Endothelial cell of umbilical vein (primary cell): ENCODE data around the gene COL21A1. TPM values are rescaled to one million over a fixed set of nuclear protein-coding genes. Genes with fewer than 3 reads are reported as not detected.

Experiments
- BruUV-seq: library from RNA; stranded (reverse); fragments of 400-500 nt; replicated peaks from 2 replicates; lab custom pipeline; 2021; lab: Mats Ljungman, UMichigan
- CTCF ChIA-PET: fragments of 300-600, 350-600 bp; sonication (Branson Sonifier 250); formaldehyde crosslinking; loops from one replicate; lab custom pipeline; 2021; ENCODE audit warnings: antibody characterized with exemption, inconsistent platforms; lab: Charles Lee
- POLR2A ChIA-PET: fragments of 300-600, 350-600 bp; sonication (Branson Sonifier 250); formaldehyde crosslinking; loops from one replicate; lab custom pipeline; 2021; ENCODE audit warnings: antibody characterized with exemption, inconsistent platforms; lab: Charles Lee
- DNase-seq: peaks from one replicate; pipeline ENCODE4 v3.0.0-alpha.2; 2011; ENCODE audit warnings: low read depth, low spot score
- FAIRE-seq: peaks from 2 replicates; lab custom pipeline; 2011; peaks lifted over from hg19 to GRCh38; lab: Jason Lieb, UNC
- H2AFZ ChIP-seq: 2 replicates; pipeline ENCODE4 v1.6.0; 2012; ENCODE audit warnings: low read depth, low read length, control low read depth, inconsistent platforms
- H3K27ac ChIP-seq: 2 replicates; pipeline ENCODE4 v1.5.1; 2011; ENCODE audit warnings: low read depth, mild to moderate bottlenecking, control low read depth, low read length, moderate library complexity; ENCODE audit not compliant: insufficient read depth
- H3K27me3 ChIP-seq, 2 experiments: 2 replicates each; pipeline versions ENCODE4 v1.6.0 to v1.6.1; 2011; ENCODE audit warnings: low read length in 2 of 2, mixed read lengths in 1 of 2; ENCODE audit not compliant: control insufficient read depth in 2 of 2, insufficient read depth in 2 of 2
- H3K36me3 ChIP-seq, 2 experiments: 2 replicates in 1 of 2; 3 replicates in 1 of 2; pipeline ENCODE4 v1.5.1; 2011; ENCODE audit warnings: low read length in 2 of 2, mild to moderate bottlenecking in 1 of 2, moderate library complexity in 1 of 2; ENCODE audit not compliant: control insufficient read depth in 2 of 2, insufficient read depth in 2 of 2; ENCODE audit errors: extremely low read depth in 1 of 2
- H3K4me1 ChIP-seq: 3 replicates; pipeline ENCODE4 v1.5.1; 2011; ENCODE audit warnings: mild to moderate bottlenecking, low read length; ENCODE audit not compliant: control insufficient read depth, insufficient read depth; ENCODE audit errors: extremely low read depth
- H3K4me2 ChIP-seq: 2 replicates; pipeline ENCODE4 v1.6.1; 2011; ENCODE audit warnings: low read length, control low read depth, mixed read lengths; ENCODE audit not compliant: insufficient read depth
- H3K4me3 ChIP-seq, 3 experiments: fragments of 200-600 bp in 1 of 3; sonication (generic), shearing (Covaris generic) in 1 of 3; replicated peaks in 1 of 3; 2 replicates each; pipeline ENCODE4 v1.5.1; 2011 to 2016; ENCODE audit warnings: control low read depth in 3 of 3, low read length in 3 of 3, mild to moderate bottlenecking in 2 of 3, inconsistent platforms in 1 of 3, low read depth in 1 of 3, moderate library complexity in 1 of 3; ENCODE audit not compliant: insufficient read depth in 1 of 3
- H3K79me2 ChIP-seq: 2 replicates; pipeline ENCODE4 v1.6.0; 2012; ENCODE audit warnings: low read length, inconsistent platforms; ENCODE audit not compliant: control insufficient read depth, insufficient read depth
- H3K9ac ChIP-seq: replicated peaks from 2 replicates; pipeline ENCODE3; 2011; ENCODE audit warnings: low read length, control low read depth; ENCODE audit not compliant: insufficient read depth; ENCODE audit errors: extremely low read depth
- H3K9me1 ChIP-seq: replicated peaks from 3 replicates; pipeline ENCODE4 v1.6.0; 2011; ENCODE audit warnings: mild to moderate bottlenecking, low read length; ENCODE audit not compliant: control insufficient read depth, insufficient read depth; ENCODE audit errors: extremely low read depth
- H3K9me3 ChIP-seq: replicated peaks from 2 replicates; pipeline ENCODE4 v1.5.1; 2012; ENCODE audit warnings: low read length, inconsistent platforms; ENCODE audit not compliant: control insufficient read depth, insufficient read depth
- H4K20me1 ChIP-seq: replicated peaks from 2 replicates; pipeline ENCODE3; 2011; ENCODE audit warnings: mild to moderate bottlenecking, low read length; ENCODE audit not compliant: control insufficient read depth, insufficient read depth; ENCODE audit errors: extremely low read depth
- EZH2 ChIP-seq: IDR thresholded peaks from 2 replicates; pipeline ENCODE4 v1.6.1; 2012; ENCODE audit warnings: borderline replicate concordance, low read depth, mild to moderate bottlenecking, moderate library complexity, low read length, inconsistent platforms; ENCODE audit not compliant: severe bottlenecking
- FOS ChIP-seq: IDR thresholded peaks from 2 replicates; pipeline ENCODE4 v1.6.1; 2011; ENCODE audit warnings: mild to moderate bottlenecking, low read length, moderate library complexity, borderline replicate concordance; ENCODE audit not compliant: insufficient read depth
- GATA2 ChIP-seq: IDR thresholded peaks from 2 replicates; pipeline ENCODE4 v1.7.0; 2011; ENCODE audit warnings: low read depth, mild to moderate bottlenecking, moderate library complexity, mixed read lengths, low read length; ENCODE audit not compliant: insufficient read length, insufficient read depth
- JUN ChIP-seq: IDR thresholded peaks from 2 replicates; pipeline ENCODE4 v1.6.1; 2011; ENCODE audit warnings: borderline replicate concordance, low read depth; ENCODE audit not compliant: insufficient read length, insufficient read depth
- MYC ChIP-seq: IDR thresholded peaks from one replicate; pipeline ENCODE4 v1.6.1; 2011; ENCODE audit warnings: mild to moderate bottlenecking, low read depth, low read length
- POLR2A ChIP-seq: IDR thresholded peaks from 2 replicates; pipeline ENCODE4 v1.6.1; 2012; ENCODE audit warnings: low read depth, mild to moderate bottlenecking, control low read depth, low read length
- POLR2AphosphoS5 ChIP-seq: IDR thresholded peaks from 2 replicates; pipeline ENCODE4 v1.6.1; 2012; ENCODE audit warnings: low read depth, mild to moderate bottlenecking, control low read depth, low read length, moderate library complexity; ENCODE audit not compliant: insufficient read depth
- dilution Hi-C: fragments of 300-500 bp; cut with MboI; formaldehyde crosslinking; loops from one replicate; pipeline ENCODE4 v1.15.0; 2019; ENCODE audit warnings: low sequenced_read_pairs; ENCODE audit not compliant: extremely low pct_ligation_motif_present
- intact Hi-C: fragments of 100-400 bp; cut with micrococcal nuclease; formaldehyde crosslinking; loops from one replicate; pipeline ENCODE4 v1.10.0; 2022
- polyA plus RNA-seq, 4 experiments: library from polyadenylated mRNA; depleted of rRNA in 3 of 4; stranded (reverse) in 3 of 4; unstranded in 1 of 4; fragments of >200 nt; gene quantifications; 2 replicates each; pipeline versions ENCODE4 v1.2.1 to v1.2.3, GENCODE V29; 2011 to 2012; ENCODE audit warnings: missing spikeins in 1 of 4
- total RNA-seq: library from RNA; stranded (reverse); gene quantifications from 2 replicates; pipeline ENCODE4 v1.2.3, GENCODE V29; 2021
- TF ChIP-seq, protein P1 (sequence below), 2 donors: IDR thresholded peaks; 1 replicate in 1 of 2; 2 replicates in 1 of 2; pipeline ENCODE4 v1.5.1; 2011; ENCODE audit warnings: low read length in 2 of 2, mild to moderate bottlenecking in 2 of 2, moderate library complexity in 2 of 2, control low read depth in 1 of 2, inconsistent platforms in 1 of 2, low read depth in 1 of 2; ENCODE audit not compliant: insufficient read depth in 1 of 2; ENCODE audit errors: extremely low read depth in 1 of 2
- TF ChIP-seq, protein P2 (sequence below): IDR thresholded peaks from 2 replicates; pipeline ENCODE4 v1.6.1; 2011; ENCODE audit not compliant: insufficient read depth, insufficient read length

COL21A1 gene
- total and polyA plus RNA-seq, 2 donors (not counting 3 experiments of a cell fraction or from before 2014, with no cell fraction given) = 0.22 to 1.4 TPM

DNA sequence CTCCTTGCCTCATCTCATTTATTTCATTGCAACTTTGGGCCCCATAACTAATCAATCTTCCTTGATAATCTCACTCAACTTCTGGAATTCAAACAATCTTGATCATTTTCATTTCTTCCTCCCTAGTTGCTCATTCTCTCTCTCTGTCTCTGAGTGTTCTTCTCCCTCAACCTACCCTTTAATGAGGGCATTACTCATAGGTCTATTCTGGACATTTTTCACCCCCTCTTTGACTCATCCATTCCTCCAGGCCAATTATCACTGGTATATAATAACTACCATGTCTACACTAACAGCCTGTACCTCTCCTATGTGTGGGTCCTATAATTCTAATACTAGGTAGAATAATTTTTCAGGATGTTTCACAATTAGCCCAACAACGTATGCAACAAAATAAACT lies 78.8 kb downstream of the COL21A1 start:
- no peaks in the 10 kb centered on the region for H3K9me1 ChIP-seq
- no TSS peak for BruUV-seq
- no peaks in the 10 kb centered on the region for H3K79me2 ChIP-seq
- DNase-seq = no peak
- no peak for FAIRE-seq
- no peaks in the 10 kb centered on the region for H3K4me1 ChIP-seq
- dilution Hi-C loops = no loop called here
- H3K27ac ChIP-seq = no peak overlapping the region
- ChIA-PET CTCF (no interaction called here), POLR2A (no interaction called here)
- no peak overlapping the region for H3K4me2 ChIP-seq
- H2AFZ ChIP-seq = no peak overlapping the region
- H3K9me3 ChIP-seq = no peaks in the 10 kb centered on the region
- H3K36me3 ChIP-seq = no peaks in the 10 kb centered on the region
- H3K4me3 ChIP-seq = no peak overlapping the region
- H4K20me1 ChIP-seq = no peaks in the 10 kb centered on the region
- TF ChIP-seq MYC (no peak), JUN (no peak), EZH2 (no peak), POLR2A (no peak), GATA2 (no peak), POLR2AphosphoS5 (no peak), FOS (no peak)
- TF ChIP-seq, protein P1, sequence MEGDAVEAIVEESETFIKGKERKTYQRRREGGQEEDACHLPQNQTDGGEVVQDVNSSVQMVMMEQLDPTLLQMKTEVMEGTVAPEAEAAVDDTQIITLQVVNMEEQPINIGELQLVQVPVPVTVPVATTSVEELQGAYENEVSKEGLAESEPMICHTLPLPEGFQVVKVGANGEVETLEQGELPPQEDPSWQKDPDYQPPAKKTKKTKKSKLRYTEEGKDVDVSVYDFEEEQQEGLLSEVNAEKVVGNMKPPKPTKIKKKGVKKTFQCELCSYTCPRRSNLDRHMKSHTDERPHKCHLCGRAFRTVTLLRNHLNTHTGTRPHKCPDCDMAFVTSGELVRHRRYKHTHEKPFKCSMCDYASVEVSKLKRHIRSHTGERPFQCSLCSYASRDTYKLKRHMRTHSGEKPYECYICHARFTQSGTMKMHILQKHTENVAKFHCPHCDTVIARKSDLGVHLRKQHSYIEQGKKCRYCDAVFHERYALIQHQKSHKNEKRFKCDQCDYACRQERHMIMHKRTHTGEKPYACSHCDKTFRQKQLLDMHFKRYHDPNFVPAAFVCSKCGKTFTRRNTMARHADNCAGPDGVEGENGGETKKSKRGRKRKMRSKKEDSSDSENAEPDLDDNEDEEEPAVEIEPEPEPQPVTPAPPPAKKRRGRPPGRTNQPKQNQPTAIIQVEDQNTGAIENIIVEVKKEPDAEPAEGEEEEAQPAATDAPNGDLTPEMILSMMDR (IDR thresholded peaks at IDR 0.05; ENCODE audit: extremely low read depth in 1 of 2, insufficient read depth in 1 of 2, low read depth in 1 of 2, low read length in 2 of 2) = no peak
- TF ChIP-seq, protein P2, sequence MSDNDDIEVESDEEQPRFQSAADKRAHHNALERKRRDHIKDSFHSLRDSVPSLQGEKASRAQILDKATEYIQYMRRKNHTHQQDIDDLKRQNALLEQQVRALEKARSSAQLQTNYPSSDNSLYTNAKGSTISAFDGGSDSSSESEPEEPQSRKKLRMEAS = no peak
- H3K27me3 ChIP-seq = no peaks in the 10 kb centered on the region
- no peak overlapping the region for H3K9ac ChIP-seq
- intact Hi-C loops = no loop called here
